ENCODE results near the gene CLCN3. TPM values are rescaled to one million over a fixed set of nuclear protein-coding genes. Genes with fewer than 3 reads are reported as not detected.
A peak's percentile ranks its signal among the peaks of the same experiment; 100 is the strongest.
"Not testable (repeated sequence)": the region's sequence is repeated elsewhere in the genome, so short reads cannot be mapped to it uniquely, and the experiment has no call there.

The CLCN3 gene
- polyA plus RNA-seq, 3 donors: 68.4 to 76.2 (median 68.9) TPM

- DNase-seq (ENCODE audit: low read depth in 3 of 3, low spot score in 2 of 3): not testable (repeated sequence)
Observed at GRCh38 chr4:169678951-169679591, 58.7 kb downstream of the CLCN3 start.

- DNase-seq (ENCODE audit: low read depth in 3 of 3, low spot score in 2 of 3): no peak
Observed at GRCh38 chr4:169682372-169683047, 62.1 kb downstream of the CLCN3 start.

GRCh38 chr4:169689681-169690080 is 69.3 kb downstream of the CLCN3 start:
- DNase-seq (ENCODE audit: low read depth in 3 of 3, low spot score in 2 of 3): no peak

GRCh38 chr4:169690787-169691186 is 70.4 kb downstream of the CLCN3 start:
- DNase-seq (ENCODE audit: low read depth in 3 of 3, low spot score in 2 of 3): no peak

DNA sequence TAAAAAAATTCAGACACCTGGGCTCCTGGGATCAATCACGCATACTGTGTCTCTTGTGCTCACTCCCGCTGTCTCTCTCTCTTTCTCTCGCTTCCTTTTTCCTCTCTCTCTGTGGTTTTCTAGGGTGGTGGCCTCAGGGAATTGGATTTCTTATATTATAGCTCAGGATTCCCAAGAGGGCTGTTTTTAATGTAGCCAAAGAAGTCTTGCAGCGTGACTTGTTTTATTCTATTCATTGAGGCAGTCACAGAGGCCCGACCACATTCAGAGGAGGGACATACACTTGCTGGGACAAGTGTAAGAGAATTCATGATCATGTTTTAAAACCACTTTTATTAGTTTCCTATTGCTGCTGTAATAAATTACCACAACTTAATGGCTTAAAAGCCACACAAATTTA is 78.0 kb downstream of the CLCN3 start:
- DNase-seq (ENCODE audit: low read depth in 3 of 3, low spot score in 2 of 3): no peak

- DNase-seq (ENCODE audit: low read depth in 3 of 3, low spot score in 2 of 3): no peak
Observed at GRCh38 chr4:169707958-169708643, 87.7 kb downstream of the CLCN3 start.

DNA sequence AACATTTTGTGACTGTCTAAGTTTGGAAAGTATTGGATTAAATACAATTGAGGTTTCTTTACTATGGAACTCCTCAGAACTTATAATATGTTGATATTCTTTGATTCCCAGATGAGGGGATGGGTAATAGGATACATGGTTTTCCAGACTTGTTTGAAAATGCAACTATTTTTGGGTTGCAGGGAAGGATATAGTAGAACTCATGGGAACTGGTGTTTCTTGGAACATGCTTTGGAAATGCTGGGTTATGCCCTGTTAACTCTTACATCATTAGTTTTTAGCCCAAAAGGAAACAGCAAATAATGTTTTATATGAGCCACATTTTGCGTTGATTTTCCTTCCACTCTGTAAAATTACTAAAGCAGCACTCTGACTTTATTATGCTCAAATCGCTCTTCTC is 95.4 kb downstream of the CLCN3 start:
- DNase-seq (ENCODE audit: low read depth in 3 of 3, low spot score in 2 of 3): no peak

- DNase-seq (ENCODE audit: low read depth in 3 of 3, low spot score in 2 of 3): no peak
Observed at GRCh38 chr4:169716677-169717076, 96.3 kb downstream of the CLCN3 start.

GRCh38 chr4:169720529-169720928 is 100.2 kb downstream of the CLCN3 start:
- no peak for DNase-seq (ENCODE audit: low read depth in 3 of 3, low spot score in 2 of 3)

DNA sequence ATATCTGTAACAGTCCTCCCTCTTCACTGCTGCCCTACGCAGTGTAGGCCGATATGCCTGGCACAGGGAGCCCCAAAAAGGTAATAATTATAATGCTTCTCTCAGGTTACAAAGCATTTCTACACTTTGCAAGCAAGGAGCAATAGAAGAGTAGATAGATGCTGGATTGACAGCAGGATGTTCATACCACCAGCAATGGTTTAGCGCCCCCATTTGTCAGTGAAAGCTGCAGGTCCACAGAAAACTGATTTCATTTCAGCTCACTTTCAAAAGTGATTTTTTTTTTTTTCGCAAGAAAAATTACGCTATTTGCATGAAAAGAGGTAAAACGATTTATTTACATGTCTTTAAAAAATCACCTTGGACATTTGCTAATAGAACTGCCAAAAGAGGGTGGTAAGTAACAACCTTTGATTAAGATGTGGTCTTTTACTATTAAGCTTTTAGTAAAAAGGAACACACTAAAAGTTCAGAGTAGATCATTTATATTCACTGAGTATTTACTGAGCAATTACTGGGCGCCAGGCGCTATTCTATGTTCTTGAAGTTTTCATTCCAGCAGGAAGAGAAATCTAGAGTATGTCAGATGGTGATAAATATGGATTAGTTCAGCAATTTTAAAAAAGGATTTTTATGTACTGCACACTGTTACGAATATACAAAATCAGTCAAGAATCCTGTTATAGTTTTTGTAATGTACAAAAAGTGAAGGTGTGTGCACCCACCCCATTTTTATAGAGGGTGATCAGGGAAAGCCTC is 103.0 kb downstream of the CLCN3 start:
- DNase-seq (ENCODE audit: low read depth in 3 of 3, low spot score in 2 of 3): no peak

GRCh38 chr4:169724260-169724659 is 103.9 kb downstream of the CLCN3 start:
- DNase-seq (ENCODE audit: low read depth in 3 of 3, low spot score in 2 of 3): no peak

DNA sequence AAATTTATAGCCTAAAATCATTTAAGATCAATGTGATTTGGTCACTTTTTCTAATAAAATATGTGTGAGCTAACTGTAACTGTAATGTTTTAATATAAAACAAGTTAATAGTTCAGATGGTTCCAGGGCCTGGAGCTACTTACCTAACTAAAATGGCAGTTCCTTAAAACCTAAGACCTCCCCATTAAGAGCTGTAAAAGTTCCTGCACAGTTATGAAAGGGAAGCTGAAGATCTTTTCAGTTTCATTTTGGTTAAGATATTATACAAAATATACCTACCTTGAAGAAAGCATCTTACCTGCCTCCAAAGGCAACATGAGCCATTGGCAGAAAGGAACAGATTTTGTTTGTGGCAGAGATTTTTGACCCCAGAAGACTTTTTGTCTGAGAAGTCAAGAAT is 107.2 kb downstream of the CLCN3 start:
- no peak for DNase-seq (ENCODE audit: low read depth in 3 of 3, low spot score in 2 of 3)

- no peak for DNase-seq (ENCODE audit: low read depth in 3 of 3, low spot score in 2 of 3)
Observed at GRCh38 chr4:169730564-169730963, 110.2 kb downstream of the CLCN3 start.

- DNase-seq (ENCODE audit: low read depth in 3 of 3, low spot score in 2 of 3): not testable (repeated sequence)
Observed at GRCh38 chr4:169738604-169739003, 118.2 kb downstream of the CLCN3 start.

GRCh38 chr4:169741569-169741968 is 121.2 kb downstream of the CLCN3 start:
- DNase-seq (ENCODE audit: low read depth in 3 of 3, low spot score in 2 of 3): no peak

GRCh38 chr4:169744601-169745000 is 124.2 kb downstream of the CLCN3 start:
- no peak for DNase-seq (ENCODE audit: low read depth in 3 of 3, low spot score in 2 of 3)

DNA sequence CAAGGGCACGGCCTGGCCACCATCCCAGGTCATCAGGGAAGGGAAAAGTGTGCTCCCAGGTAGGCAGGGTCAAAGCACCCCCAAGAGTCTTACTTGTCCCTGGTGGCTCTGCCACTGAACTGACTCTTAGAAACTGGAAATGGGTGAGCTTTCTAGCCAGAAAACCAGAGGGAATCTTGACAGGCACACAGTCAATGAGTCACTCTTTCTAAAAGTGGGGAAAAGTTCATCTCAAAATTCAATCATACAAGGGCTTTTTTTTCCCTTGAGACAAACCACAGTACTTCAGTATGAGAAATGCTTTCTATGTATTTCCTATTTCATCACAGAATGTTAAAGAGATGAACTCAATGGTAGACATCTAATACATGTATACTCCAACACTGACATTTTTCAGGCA is 124.9 kb downstream of the CLCN3 start:
- DNase-seq (ENCODE audit: low read depth in 3 of 3, low spot score in 2 of 3): no peak

DNA sequence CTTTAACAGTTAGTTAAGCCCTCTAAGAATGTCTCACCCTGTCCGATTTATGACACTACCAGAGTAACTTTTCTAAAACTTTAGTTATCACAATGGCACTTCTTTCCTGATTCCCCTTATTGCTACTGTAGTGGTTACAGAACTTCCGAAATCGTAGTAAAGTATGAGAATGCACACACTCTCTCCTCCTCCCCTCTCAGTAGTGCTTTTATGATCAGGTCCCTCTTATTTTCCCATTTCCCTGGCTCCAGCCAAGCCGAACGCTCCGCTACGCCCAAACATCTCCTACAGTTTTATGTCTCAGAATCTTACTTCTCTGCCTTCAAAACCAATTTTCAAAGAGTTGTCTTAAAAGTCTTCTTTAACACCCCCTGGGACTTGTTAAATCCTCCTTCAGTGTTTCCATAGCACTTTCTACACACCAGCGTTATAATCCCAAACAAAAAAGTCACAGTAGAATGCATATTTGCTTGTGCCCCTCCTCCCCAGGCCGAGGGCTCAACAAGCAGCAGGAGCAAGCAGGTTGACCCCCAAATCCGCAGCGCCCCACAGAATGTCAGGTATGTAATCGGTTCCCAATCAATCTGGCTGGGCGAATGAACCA is 136.7 kb downstream of the CLCN3 start:
- DNase-seq (ENCODE audit: low read depth in 3 of 3, low spot score in 2 of 3): no peak

- peak; percentile 60 to 82 (median 74) for DNase-seq (ENCODE audit: low read depth in 3 of 3, low spot score in 2 of 3)
Observed at GRCh38 chr4:169757575-169758184, 137.3 kb downstream of the CLCN3 start, which contains the start of gene HPF1. TSS of gene HPF1 (minus strand) at chr4:169757944. CDS start at chr4:169757877, 67 bp downstream.

DNA sequence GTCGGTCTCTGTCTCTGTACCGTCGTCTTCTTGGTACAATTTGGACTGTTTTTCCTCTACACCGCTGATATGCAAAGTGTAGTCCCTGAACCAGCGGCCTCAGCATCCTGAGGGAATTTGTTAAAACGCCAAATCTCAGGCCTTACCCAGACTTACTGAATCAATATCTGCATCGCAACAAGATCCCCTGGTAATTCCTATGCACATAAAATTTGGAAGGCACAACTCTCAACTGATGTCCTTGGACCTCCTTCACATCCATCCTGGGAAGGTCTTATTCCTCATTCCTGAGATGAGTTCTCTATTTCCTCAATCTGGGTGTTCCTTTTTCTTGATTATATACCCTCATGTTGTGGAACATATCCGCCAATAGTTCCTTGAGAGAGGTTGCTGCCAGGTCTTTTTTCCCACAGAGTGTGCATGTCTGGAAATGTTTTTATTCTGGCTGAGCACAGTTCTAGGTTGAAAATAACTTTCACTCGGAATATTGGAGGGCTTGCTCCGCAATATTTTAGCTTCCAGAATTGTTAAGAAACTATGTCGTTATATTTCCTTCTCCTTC is 138.1 kb downstream of the CLCN3 start:
- no peak for DNase-seq (ENCODE audit: low read depth in 3 of 3, low spot score in 2 of 3)
